GM12891 (cell line): ENCODE measurements around the gene BAX.

Experiments used
- POLR2A ChIP-seq: IDR thresholded peaks from 2 replicates; pipeline ENCODE4 v1.6.1; 2011; ENCODE audit warnings: low read depth, low read length, control low read depth
- POLR2AphosphoS5 ChIP-seq: IDR thresholded peaks from 2 replicates; pipeline ENCODE4 v1.6.1; 2011; ENCODE audit warnings: low read depth, low read length, control low read depth
- SPI1 ChIP-seq: IDR thresholded peaks from 2 replicates; pipeline ENCODE4 v1.6.1; 2011; ENCODE audit warnings: low read depth, low read length, control low read depth
- TAF1 ChIP-seq: IDR thresholded peaks from 2 replicates; pipeline ENCODE4 v1.6.1; 2011; ENCODE audit warnings: low read depth, low read length, control low read depth

GRCh38 chr19:48965040-48965805 lies 10.5 kb downstream of the BAX start, which contains the start of gene FTL:
- TF ChIP-seq POLR2A (peak; percentile 99), TAF1 (peak; percentile 96), POLR2AphosphoS5 (peak; percentile 99), SPI1 (no peak)
